ENCODE data around the gene PRSS2. TPM values are rescaled to one million over a fixed set of nuclear protein-coding genes. Genes with fewer than 3 reads are reported as not detected.

Gene PRSS2
- total RNA-seq, 1 donor from 2014 or later: not detected

GRCh38 chr7:142777318-142777717, 6.5 kb downstream of the PRSS2 start:
- no peaks in the 10 kb centered on the region for H3K9me3 Mint-ChIP-seq
- CTCF ChIA-PET: interaction anchor here (1.6 kb wide), 1 partner anchor 64 kb away, joined by 3 read pairs; no protein-coding TSS in a partner anchor

GRCh38 chr7:142782922-142783900, 12.4 kb downstream of the PRSS2 start:
- ChIA-PET POLR2A (interaction anchor here (0.7 to 20.4 kb wide), 20 partner anchors 9 to 1699 kb away, joined by 3 to 1916 read pairs (median 6); partner anchors contain the start of genes EPHB6 and PRSS2), CTCF (interaction anchor here (0.7 to 21.3 kb wide), 39 partner anchors 9 to 432 kb away, joined by 3 to 571 read pairs (median 5); partner anchors contain the start of genes EPHB6 and PRSS2)
- H3K4me1 Mint-ChIP-seq: peaks cover 34% of the 10 kb centered on the region
- H3K27me3 Mint-ChIP-seq: no peaks in the 10 kb centered on the region
- H3K9me3 Mint-ChIP-seq: no peaks in the 10 kb centered on the region
- H3K4me3 Mint-ChIP-seq: peak overlapping the region; percentile 86
- peak; percentile 27 for TF ChIP-seq CTCF (IDR thresholded peaks at IDR 0.05)
- DNase-seq (peak; percentile 71), ATAC-seq (ENCODE audit: low read depth) (peak; percentile 91)
- intact Hi-C loops (cut with micrococcal nuclease): loop anchor here (1.0 kb wide), 11 partner anchors 12 to 220 kb away; no protein-coding TSS in a partner anchor
- H3K36me3 Mint-ChIP-seq (ENCODE audit: low read depth): no peaks in the 10 kb centered on the region
- H3K27ac Mint-ChIP-seq: peak overlapping the region; percentile 91

More at GRCh38 chr7:142777318-142777717, 6.5 kb downstream of the PRSS2 start:
- intact Hi-C loops (cut with micrococcal nuclease): no loop called here
- no peak for TF ChIP-seq CTCF (IDR thresholded peaks at IDR 0.05)
- Mint-ChIP-seq H3K27me3 (no peaks in the 10 kb centered on the region), H3K4me3 (no peak overlapping the region), H3K27ac (no peak overlapping the region), H3K4me1 (peaks cover 1% of the 10 kb centered on the region), H3K36me3 (ENCODE audit: low read depth) (no peaks in the 10 kb centered on the region)
- POLR2A ChIA-PET: no interaction called here
- no peak for DNase-seq
- no peak for ATAC-seq (ENCODE audit: low read depth)

- peak overlapping the region; percentile 91 for H3K27ac Mint-ChIP-seq
- intact Hi-C loops (cut with micrococcal nuclease): no loop called here
- ATAC-seq (ENCODE audit: low read depth): no peak
- CTCF ChIA-PET: interaction anchor here (1.2 to 21.3 kb wide), 7 partner anchors 12 to 180 kb away, joined by 3 to 571 read pairs (median 14); partner anchors contain the start of gene EPHB6
- peaks cover 42% of the 10 kb centered on the region for H3K4me1 Mint-ChIP-seq
- POLR2A ChIA-PET: interaction anchor here (0.7 to 20.4 kb wide), 8 partner anchors 10 to 230 kb away, joined by 5 to 1916 read pairs (median 22); partner anchors contain the start of gene EPHB6
- H3K36me3 Mint-ChIP-seq (ENCODE audit: low read depth): no peaks in the 10 kb centered on the region
- no peaks in the 10 kb centered on the region for H3K9me3 Mint-ChIP-seq
- TF ChIP-seq CTCF (IDR thresholded peaks at IDR 0.05): no peak
- H3K27me3 Mint-ChIP-seq: no peaks in the 10 kb centered on the region
- H3K4me3 Mint-ChIP-seq: no peak overlapping the region
- no peak for DNase-seq
Observed at GRCh38 chr7:142784096-142784495, 13.3 kb downstream of the PRSS2 start.

- Mint-ChIP-seq H3K27ac (peak overlapping the region; percentile 65), H3K36me3 (ENCODE audit: low read depth) (no peaks in the 10 kb centered on the region), H3K9me3 (no peaks in the 10 kb centered on the region), H3K27me3 (no peaks in the 10 kb centered on the region), H3K4me3 (no peak overlapping the region), H3K4me1 (peaks cover 48% of the 10 kb centered on the region)
- ChIA-PET POLR2A (interaction anchor here (0.6 to 20.4 kb wide), 9 partner anchors 9 to 488 kb away, joined by 5 to 1916 read pairs (median 13); partner anchors contain the start of gene EPHB6), CTCF (interaction anchor here (1.0 to 21.3 kb wide), 5 partner anchors 11 to 152 kb away, joined by 3 to 571 read pairs (median 109); no protein-coding TSS in a partner anchor)
- intact Hi-C loops (cut with micrococcal nuclease): no loop called here
- ATAC-seq (ENCODE audit: low read depth) (no peak), DNase-seq (no peak)
- TF ChIP-seq CTCF (IDR thresholded peaks at IDR 0.05): no peak
Observed at GRCh38 chr7:142784716-142785115, 13.9 kb downstream of the PRSS2 start.
